HG03442 (cell line): Measurements from ENCODE around the gene TAF3.
"Not testable (repeated sequence)": the region's sequence is repeated elsewhere in the genome, so short reads cannot be mapped to it uniquely, and the experiment has no call there.

Source experiments
- ATAC-seq: cut with Tn5 transposase; IDR thresholded peaks from one replicate; pipeline ENCODE4 v1.9.1; 2021; ENCODE audit warnings: mild to moderate bottlenecking, moderate library complexity; ENCODE audit not compliant: unreplicated experiment

Gene TAF3

DNA sequence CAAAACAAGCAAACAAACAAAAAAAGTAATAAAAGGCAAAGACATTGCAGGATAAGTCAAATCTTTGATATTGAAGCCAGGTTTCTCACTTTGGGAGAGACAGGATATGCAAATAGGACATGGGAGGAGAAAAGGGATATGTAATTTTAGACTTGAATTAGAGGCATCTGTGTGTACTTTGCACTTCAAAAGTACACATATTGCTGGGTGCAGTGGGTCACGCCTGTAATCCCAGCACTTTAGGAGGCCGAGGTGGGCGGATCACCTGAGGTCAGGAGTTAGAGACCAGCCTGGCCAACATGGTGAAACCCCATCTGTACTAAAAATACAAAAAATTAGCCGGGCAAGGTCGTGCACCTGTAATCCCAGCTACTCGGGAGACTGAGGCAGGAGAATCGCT lies 6.6 kb upstream of the TAF3 start:
- not testable (repeated sequence) for ATAC-seq

DNA sequence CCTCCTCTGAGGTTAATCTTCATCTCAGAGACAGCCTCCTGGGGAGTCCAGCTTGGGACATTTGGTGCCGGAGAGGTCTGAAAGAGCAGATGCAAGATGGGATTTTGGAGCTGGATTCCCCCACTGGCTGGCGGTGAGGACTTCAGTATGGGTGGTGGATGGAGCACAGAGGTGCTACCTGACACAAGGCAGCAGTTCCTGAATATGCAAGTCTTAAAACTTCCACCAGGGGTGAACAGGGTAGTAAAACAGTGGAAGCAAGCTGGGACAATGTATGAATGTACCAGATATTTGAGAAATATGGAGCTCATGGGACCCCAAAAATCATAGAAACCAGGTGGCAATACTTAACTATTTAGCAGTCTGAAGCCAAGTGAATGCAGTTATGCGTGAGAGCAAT lies 4.8 kb upstream of the TAF3 start:
- ATAC-seq = no peak

DNA sequence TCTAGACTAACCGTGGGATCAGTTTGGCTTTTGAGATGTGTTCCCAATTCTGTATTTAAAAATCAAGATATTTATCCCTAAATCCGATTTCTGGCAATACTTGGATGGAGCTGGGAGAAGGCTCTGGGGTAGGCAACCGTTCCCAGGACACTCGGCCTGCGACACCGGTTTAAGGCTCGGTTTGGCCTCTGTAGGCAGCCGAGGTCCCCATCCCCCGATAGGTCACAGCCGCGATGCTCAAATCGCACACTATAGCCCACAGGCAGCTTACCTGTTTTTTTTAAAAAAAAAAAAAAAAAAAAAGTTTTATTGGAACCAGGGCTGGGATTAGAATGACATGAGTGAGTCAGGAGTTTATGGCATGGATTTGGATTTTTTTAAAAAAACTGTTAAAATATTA lies 729 bp upstream of the TAF3 start:
- ATAC-seq = no peak

DNA sequence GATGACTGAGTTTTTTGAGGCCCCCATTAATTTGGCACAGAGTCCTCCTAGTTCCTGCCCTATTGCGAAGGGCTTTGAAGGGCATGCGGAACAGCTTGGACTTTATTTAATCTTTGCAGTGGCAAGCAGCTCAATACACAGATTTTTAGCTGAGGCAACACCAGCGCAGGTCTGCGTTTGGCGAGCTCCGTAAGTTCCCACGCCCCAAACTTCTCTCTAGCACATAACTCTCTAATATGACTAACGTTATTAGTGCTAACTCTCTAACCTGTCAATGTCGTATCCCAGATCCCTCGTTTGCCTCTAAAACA lies 366 bp upstream of the TAF3 start:
- peak; percentile 10 for ATAC-seq

DNA sequence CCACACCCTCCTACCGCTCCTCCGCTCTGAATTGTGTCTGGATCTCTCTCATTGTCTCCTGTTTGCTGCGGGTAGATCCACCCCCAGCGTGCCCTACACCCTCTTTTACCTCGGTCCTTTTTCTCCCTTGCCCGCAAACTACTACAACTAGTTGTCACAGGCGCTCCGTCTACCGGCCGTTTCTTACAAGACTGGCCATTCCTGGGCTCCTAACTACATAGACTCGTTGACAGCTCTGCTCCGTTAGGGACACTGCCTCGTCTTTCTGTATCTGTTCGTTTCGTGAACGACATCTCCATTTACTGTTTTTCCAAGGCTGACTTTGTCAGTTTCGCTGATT lies 786 bp downstream of the TAF3 start:
- ATAC-seq = peak; percentile 54

DNA sequence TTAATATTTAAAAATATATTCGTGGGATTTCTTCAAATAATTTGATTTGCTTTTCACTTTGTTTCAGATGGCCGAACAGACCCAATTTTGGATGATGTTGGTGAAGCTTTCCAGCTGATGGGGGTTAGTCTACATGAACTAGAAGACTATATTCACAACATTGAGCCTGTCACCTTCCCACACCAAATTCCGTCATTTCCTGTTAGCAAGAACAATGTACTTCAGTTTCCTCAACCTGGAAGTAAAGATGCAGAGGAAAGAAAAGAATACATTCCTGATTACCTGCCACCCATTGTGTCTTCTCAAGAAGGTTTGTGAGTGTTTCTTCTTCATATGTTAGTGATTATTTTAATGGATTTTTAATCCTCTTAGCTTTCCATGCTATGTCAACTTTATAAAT lies 5.9 kb downstream of the TAF3 start:
- ATAC-seq = no peak

DNA sequence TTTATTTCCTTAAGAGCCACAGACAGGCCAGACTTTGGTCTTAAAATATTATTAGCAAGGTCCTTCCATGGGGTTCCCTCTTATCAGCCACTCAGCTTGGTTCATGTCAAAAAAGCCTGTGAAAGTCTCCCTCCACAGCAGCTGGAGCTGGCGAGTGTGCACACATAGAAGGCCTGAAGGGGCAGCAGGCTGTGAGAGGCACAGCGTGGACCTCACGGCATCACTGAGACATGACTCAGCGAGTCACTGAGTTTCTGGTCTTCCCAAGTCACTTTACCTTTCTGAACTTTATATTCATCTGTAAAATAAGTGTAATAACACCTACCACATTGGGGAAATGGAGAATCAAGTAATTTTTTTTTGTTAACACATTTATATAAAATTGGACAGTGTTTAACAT lies 8.7 kb downstream of the TAF3 start:
- ATAC-seq = no peak

DNA sequence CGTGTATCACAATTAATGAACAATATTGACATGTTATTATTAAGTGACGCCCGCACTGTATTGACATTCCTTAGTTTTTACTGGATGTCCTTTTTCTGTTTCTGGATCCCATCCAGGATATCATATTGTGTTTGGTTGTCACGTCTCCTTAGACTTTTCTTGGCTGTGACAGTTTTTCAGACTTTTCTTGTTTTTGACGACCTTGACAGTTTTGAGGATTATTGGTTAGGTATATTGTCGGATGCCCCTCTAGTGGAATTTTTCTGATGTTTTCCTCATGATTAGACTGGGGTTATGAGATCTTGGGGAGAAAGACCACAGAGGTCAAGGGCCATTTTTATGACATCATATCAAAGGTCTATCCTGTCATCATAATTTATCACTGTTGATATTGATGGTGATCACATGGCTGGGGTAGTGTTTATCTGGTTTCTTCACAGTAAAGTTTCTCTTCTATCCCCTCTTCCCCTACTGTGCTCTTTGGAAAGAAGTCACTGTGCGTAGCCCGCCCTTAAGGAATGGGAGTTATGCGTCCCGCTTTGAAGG lies 11.1 kb downstream of the TAF3 start:
- no peak for ATAC-seq

DNA sequence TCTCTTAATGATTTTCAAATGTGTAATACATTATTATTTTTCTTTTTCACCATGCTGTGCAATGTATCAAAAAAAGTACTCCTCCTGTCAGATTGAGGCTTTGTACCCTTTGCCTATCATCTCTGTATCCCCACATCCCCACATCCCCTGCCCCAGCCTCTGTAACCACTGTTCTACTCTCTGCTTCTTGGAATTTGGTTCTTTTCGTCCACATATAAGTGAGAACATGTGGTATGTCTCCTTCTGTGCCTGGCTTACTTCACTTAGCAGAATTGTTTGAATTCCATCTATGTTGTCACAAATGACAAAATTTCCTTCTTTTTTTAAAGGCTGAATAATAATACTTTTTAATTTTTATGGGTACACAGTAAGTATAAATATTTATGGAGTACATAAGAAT lies 13.8 kb downstream of the TAF3 start:
- ATAC-seq = no peak

DNA sequence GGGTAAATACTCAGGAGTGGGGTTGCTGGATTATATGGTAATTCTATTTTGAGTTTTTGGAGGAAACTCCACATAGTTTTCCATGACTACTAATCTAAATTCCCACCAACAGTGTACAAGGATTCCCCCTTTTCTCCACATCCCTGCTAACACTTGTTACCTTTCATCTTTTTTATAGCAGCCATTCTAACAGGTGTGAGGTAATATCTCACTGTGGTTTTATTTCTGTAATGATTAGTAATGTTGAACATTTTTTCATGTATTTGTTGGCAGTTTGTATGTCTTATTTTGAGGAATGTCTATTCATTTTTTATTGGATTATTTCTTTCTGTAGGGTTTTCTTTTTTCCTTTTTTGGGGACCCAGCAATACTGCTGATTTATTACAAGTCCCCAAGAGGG lies 14.9 kb downstream of the TAF3 start:
- no peak for ATAC-seq

DNA sequence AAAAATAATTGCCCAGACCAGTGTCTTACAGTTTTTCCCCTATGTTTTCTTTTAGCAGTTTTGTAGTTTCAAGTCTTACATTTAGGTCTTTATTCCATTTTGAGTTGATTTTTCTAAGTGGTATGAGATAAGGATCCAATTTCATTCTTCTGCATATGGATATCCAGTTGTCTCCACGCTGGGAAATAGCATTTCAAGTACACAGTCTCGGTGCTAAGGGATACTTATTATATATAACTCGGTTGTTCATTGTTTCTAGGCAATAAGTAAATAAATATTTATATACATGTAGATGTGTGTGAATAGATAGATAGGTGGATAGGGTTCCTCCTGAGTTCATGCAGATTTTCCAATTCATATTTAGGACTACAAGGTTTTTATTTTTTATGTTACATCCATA lies 16.0 kb downstream of the TAF3 start:
- no peak for ATAC-seq

DNA sequence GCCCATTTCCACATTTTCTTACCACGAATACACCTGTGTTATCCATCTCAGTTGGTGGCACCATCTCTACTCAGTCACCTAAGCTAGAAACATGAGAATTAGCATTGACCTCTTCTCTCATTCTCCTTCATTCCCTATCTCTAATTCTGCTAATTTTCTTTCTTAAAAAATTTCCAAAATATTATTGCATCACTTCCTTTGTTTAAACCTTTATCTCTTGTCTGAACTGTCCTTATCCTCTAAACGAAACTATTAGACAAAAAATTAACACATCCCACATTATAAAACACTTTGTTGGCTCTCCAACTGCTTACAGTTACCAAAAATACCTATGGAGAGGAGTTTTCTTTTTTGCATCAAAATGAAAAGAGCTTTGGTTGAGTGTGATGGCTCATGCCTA lies 18.3 kb downstream of the TAF3 start:
- ATAC-seq = no peak

DNA sequence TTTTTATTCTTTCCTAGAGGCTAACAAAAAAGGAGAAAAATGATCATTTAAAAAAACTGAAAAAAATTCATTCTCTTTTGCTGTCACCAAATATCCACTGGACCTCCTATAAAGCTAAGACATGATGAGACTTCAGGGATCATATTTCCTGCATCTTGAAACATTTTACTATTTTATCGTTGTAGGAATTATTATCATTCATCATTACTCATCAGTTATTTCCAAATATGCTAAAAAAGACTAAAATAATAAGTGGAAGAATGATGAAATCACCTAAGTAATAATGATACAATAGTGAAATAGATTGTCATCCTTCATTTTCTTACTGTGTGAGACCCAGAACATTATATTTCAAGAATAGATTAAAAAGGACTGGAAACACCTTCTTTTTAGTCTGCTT lies 28.3 kb downstream of the TAF3 start:
- ATAC-seq = no peak

DNA sequence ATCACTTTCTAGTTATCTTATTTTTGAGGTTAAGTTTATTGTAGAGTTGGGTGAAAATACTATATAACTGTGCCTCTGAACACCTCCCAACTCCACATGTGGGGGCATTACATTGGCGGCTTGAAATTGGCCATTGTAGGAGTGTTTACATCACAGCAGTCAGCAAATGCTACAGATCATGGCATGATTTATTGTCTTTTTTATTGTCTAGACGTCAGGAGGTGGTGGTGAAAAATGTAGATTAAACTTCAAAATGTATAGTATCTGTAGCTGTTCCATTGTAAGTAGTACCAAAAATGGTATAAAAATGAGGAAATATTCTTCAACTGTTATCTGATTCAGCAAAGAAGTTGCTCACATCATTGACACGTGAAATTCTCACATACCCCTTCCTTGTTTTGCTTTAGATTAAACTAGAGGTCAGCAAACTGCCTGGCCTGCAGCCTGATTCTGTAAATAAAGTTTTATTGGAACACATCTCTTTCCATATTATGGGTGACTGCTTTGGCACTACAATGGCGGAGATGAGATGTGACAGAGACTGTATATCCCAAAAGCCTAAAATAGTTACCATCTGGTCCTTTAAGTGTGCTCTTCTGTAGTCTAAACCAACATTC lies 35.0 kb downstream of the TAF3 start:
- ATAC-seq = no peak

DNA sequence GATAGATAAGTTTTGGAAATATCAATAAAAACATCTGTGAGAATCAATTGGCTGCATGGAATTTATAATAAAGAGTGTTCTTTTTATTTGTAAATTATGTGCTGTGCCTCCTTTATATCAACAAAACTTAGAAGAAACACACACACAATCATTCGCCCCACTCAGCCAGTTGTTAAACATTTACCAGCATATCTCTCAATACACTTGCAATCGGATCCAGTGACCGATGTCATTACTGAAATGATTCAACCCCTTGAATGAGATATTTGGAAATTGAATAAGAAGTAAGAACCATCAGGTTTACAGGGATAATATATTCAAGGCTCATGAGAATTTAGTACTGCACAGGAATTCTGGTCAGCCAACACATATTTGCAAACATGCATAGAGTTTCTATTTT lies 35.6 kb downstream of the TAF3 start:
- no peak for ATAC-seq

DNA sequence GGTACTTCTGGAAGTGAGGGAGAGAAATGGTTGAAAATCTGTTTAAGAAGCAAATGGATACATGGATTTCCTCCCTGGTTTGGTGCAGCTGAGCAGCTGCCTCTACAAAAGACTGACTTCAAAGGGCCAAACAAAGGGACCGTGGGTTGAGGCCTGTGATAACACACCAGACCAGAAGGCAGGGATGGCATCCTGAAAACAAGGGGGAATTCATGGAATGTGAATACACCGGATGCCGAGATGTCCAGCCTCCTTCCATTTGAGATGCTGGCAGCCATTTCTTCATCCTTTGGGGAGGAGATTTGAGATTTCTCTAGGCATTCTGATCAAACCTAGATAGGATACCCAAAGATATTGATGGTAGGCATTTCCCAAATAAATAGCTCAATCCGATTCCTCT lies 36.9 kb downstream of the TAF3 start:
- no peak for ATAC-seq

DNA sequence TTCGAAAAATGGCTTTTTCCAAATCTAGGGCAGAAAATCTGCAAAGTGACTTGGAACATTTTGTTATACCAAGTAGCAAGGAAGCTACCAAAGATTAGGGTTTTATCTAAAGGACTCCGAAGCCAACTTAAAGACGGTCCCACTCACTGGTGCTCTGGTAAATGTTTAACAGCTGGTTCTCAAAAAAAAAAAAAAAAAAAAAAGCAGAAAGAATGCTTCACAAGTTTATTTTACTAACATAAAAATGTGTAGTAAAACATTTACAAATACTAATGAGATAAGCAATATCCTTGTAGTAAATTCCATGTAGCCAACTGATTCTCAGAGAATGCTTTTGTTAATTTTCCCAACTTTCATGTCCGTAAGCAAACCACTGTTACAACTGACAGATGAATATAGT lies 38.4 kb downstream of the TAF3 start:
- ATAC-seq = no peak

DNA sequence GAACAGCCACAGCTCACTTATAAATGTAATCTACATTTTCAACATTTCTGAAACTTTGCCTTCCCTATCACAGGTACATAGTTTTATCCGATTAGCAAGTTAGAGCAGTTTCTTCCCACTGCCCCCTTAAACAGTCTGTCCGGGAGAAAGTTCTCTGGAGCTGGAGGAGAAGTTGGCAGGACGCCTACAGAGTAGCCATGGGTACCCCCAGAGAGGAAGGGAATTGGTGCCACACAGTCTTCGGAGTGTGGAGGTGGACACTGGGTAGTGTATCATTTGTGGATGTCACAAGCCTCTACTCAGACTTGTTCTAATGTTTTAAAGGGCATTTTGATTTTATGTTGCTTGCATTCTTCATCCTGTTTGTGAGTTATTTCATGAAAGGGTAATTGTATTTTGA lies 39.0 kb downstream of the TAF3 start:
- ATAC-seq = no peak

DNA sequence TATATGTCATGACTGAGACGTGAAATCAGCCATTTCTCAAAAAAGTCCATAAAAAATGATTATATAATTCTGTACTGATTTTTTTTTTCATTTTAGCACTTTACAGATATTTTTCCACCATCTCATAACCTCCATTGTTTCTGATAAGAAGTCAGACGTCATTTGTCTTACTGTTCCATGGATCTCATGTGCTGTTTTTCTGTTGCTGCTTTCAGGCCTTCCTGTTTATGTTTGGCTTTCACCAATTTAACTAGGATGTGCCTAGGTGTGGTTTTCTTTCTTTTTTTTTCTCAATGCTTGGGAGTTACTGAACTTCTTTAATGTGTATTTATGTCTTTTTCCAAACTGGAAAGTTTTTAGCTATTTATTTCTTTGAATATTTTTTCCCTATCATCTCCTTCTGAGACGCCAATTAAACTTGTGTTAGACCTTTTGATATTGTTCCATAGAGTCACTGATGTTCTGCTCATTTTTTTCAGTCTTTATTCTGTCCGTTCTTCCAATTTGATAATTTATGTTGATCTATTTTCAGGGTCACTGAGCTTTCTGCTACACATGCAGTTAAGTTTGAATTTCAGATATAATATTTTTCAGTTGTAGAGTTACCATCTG lies 43.3 kb downstream of the TAF3 start:
- no peak for ATAC-seq

DNA sequence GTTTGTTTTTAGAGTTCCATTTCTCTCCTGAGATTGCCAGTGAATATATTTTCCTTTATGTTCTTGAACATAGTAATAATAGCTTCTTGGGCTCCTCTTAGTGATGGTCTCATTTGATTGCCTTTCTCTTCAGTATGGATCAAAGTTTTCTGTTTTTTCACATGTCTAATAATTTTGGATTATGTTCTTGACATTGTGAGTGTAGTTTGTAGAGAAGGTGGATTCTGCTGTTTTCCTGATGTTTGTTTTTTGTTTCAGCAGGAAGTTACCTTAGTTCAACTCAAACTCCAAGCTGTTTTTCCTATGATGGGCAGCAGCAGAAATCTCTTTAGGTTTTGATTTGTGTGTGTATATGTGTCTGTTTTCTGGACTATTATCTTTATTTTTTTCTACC lies 43.8 kb downstream of the TAF3 start:
- no peak for ATAC-seq

DNA sequence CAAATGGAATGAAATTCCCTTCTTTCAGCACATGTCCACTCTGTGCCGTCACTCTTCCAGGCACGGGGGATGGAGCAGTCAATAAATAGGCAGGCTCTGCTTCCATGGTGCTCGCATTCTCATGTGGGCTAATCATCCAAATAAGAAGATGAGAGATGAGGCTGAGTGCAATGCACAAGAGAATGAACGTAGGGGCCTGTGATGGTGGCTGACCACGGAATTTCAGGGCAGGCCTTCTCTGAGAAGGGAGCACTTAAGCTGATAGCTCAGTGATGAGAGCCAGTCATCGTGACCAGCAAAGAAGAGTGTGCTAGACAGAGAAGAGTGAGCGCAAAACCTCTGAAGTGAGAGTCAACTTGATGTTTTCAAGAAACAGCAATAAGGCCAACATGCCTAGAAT lies 47.9 kb downstream of the TAF3 start:
- no peak for ATAC-seq

DNA sequence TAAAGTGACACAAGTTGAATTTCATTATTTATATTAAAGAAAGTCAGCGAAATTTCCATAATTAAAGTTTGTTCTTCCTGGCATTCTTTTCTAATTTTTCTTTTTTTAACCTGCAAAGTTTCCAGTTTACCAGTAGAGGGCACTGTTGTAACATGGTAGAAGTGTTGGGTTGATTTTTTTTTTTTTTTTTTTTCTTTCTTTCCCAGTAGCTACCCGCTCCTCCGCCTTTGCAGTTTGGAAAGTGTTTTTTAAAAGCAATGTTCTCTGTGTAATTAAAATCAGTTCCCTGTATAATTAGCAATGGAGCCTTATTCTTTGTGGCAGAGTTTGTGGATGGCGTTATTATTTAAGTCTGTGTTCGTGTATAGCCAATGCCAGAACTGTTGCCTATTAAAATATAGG lies 53.7 kb downstream of the TAF3 start:
- ATAC-seq = no peak

DNA sequence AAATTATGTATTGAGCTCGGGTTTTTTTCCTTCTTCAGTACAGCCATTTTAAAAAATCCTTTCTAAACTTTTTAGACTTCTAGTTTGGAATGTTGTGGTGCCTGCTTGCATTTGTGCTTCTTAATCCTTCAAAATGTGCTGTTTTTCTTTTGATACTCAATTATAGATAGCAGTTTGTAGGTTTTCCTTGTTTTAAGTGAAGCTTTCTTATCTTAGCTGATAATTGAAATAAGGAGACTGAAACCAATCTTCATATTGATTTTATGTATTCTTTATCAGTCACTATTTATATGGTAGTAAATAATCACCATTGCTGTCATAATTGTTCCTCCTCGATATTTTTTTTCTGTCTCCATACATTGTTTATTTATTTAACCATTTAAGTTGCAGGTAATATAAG lies 56.6 kb downstream of the TAF3 start:
- ATAC-seq = no peak
